ENCODE results near the gene TNFAIP8L3. TPM values are rescaled to one million over a fixed set of nuclear protein-coding genes. Genes with fewer than 3 reads are reported as not detected.

The TNFAIP8L3 gene
- polyA plus RNA-seq, 2 of the 4 experiments (the other 2 are of a cell fraction), result 0.26 to 1.8 TPM

GRCh38 chr15:51096976-51097375 is 2.3 kb upstream of the TNFAIP8L3 start (continued):
- TF ChIP-seq HMGXB4 (CRISPR knock-in tag; IDR thresholded peaks at IDR 0.05; ENCODE audit: borderline replicate concordance), result no peak
- TF ChIP-seq ZC3H11A (IDR thresholded peaks at IDR 0.05), result no peak
- no peak for TF ChIP-seq POLR2A (IDR thresholded peaks at IDR 0.05; ENCODE audit: low read length)
- no peak for TF ChIP-seq SREBF2 (IDR thresholded peaks at IDR 0.05)
- no peak for TF ChIP-seq KDM1A (IDR thresholded peaks at IDR 0.05; ENCODE audit: low read depth)
- TF ChIP-seq EHMT2 (IDR thresholded peaks at IDR 0.05; ENCODE audit: low read depth), result no peak

- Histone ChIP-seq H3K4me2 (peak overlapping the region; percentile 97; the same call in 1 of the 3 replicates), H3K9me3 (no peaks in the 10 kb centered on the region), H3K27ac (no peak overlapping the region), H3K4me3 (no peak overlapping the region; the same call in 2 of the 3 replicates), H3K4me1 (peaks cover 12% of the 10 kb centered on the region; the same call in 2 of the 3 replicates)
- ATAC-seq, result no peak
- no peak for TF ChIP-seq NR3C1 (IDR thresholded peaks at IDR 0.05)
- TF ChIP-seq HES2 (IDR thresholded peaks at IDR 0.05), result no peak
- no peak for TF ChIP-seq JUN (IDR thresholded peaks at IDR 0.05)
- no peak for TF ChIP-seq RCOR1 (IDR thresholded peaks at IDR 0.05; ENCODE audit: low read depth, low read length)
- 0 out of 2 replicates have a peak, but pooled peaks have one; percentile 42 for TF ChIP-seq RNF2 (IDR thresholded peaks at IDR 0.05; ENCODE audit: borderline replicate concordance, low read depth)
- FAIRE-seq, result no peak
- DNase-seq (ENCODE audit: low read depth in 1 of 2, low spot score in 1 of 2), result no peak
- ChIA-PET CTCF (interaction anchor here (0.6 to 1.5 kb wide), 3 partner anchors 11 to 37 kb away, joined by 3 to 4 read pairs (median 4); no protein-coding TSS in a partner anchor), POLR2A (no interaction called here)
- WGBS (ENCODE audit: missing lambda C conversion rate), result 50% methylated on average over 6 of the region's 6 CpGs
These were observed 1.1 kb upstream of the TNFAIP8L3 start for GRCh38 chr15:51095681-51096331.

- DNase-seq (ENCODE audit: low read depth in 1 of 2, low spot score in 1 of 2) (peak in 1 of 2 experiments; percentile 46), ATAC-seq (peak; percentile 27 to 49; a peak in 4 of 6 replicates), FAIRE-seq (no peak)
- Histone ChIP-seq H3K4me1 (peaks cover 12% of the 10 kb centered on the region; the same call in 2 of the 3 replicates), H3K9me3 (no peaks in the 10 kb centered on the region), H3K4me3 (peak overlapping the region; percentile 56), H3K27ac (peak overlapping the region; percentile 63 to 78), H3K4me2 (peak overlapping the region; percentile 97)
- ChIA-PET POLR2A (no interaction called here), CTCF (no interaction called here)
- peak; percentile 47 to 62; a peak in 2 of 4 replicates for TF ChIP-seq CEBPB (IDR thresholded peaks at IDR 0.05)
- TF ChIP-seq RAD21 (conservative IDR thresholded peaks at IDR 0.05 in 1 of 2, IDR thresholded peaks at IDR 0.05 in 1 of 2), result 0 out of 5 replicates have a peak, but pooled peaks of 1 of the 2 experiments have one; percentile 12
- TF ChIP-seq EHF (CRISPR knock-in tag; IDR thresholded peaks at IDR 0.05), result no peak
- no peak for TF ChIP-seq KDM5A (IDR thresholded peaks at IDR 0.05)
- TF ChIP-seq ZSCAN20 (CRISPR knock-in tag; IDR thresholded peaks at IDR 0.05), result no peak
- no peak for TF ChIP-seq ATOH8 (CRISPR knock-in tag; IDR thresholded peaks at IDR 0.05; ENCODE audit: low read depth)
- no peak for TF ChIP-seq FOSL2 (IDR thresholded peaks at IDR 0.05)
- TF ChIP-seq FOSL2 (CRISPR knock-in tag; IDR thresholded peaks at IDR 0.05), result no peak
- 25% methylated on average over 32 of the region's 65 CpGs for WGBS (ENCODE audit: missing lambda C conversion rate)
These were observed 684 bp downstream of the TNFAIP8L3 start for GRCh38 chr15:51093839-51094605.
